ENCODE results near the gene NIPBL. TPM values are rescaled to one million over a fixed set of nuclear protein-coding genes. Genes with fewer than 3 reads are reported as not detected.

NIPBL gene
- total and polyA plus RNA-seq, 2 of the 13 experiments (the other 11 are each of a cell fraction or from before 2014, with no cell fraction given), result 12.3 to 32.3 TPM

DNA sequence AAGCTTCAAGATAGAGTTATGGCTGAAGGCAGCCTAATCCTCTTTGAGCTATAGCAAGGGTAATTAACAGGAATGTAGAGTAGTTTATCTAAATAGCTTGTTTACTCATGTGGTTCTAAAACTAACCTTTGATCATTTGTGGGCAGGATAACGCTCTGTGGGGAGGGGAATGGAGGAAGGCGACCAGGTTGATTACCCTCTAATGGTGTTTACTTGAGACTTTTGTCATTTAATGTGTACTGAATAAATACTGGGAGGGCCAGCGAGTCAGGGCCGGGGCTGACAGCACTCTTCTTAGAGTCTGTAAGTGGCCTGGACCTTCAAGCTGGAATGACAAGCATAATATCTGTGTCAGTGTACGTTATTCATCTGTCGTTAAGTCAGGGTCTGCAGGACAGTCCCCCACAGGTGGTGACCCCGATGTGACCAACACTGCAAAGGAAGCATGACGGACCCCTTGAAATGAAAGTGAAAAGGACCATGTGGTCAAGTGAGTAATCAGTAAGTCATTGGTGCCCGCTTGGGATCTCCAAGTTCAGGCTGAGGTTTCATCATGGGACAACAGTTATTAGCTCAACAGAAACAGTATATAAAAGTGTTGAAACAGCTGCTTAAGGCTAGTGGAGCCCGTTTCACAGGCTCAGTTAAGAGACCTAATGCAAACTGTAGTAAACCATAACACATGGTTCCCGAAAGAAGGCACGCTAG, 210.1 kb downstream of the NIPBL start (continued):
- TF ChIP-seq TOPORS (CRISPR knock-in tag; IDR thresholded peaks at IDR 0.05) (no peak), ZNF274 (CRISPR knock-in tag; IDR thresholded peaks at IDR 0.05) (no peak), SNRNP70 (IDR thresholded peaks at IDR 0.05; ENCODE audit: low read depth, low read length) (no peak), SMC3 (IDR thresholded peaks at IDR 0.05; ENCODE audit: low read length) (no peak), ZNF549 (CRISPR knock-in tag; IDR thresholded peaks at IDR 0.05) (no peak), GABPB1 (CRISPR knock-in tag; IDR thresholded peaks at IDR 0.05) (no peak), ZSCAN31 (CRISPR knock-in tag; IDR thresholded peaks at IDR 0.05; ENCODE audit: low read depth) (no peak), ZNF782 (CRISPR knock-in tag; IDR thresholded peaks at IDR 0.05; ENCODE audit: borderline replicate concordance) (no peak), ATF7 (IDR thresholded peaks at IDR 0.05) (no peak), ATF7 (CRISPR knock-in tag; IDR thresholded peaks at IDR 0.05) (no peak), IRX3 (CRISPR knock-in tag; IDR thresholded peaks at IDR 0.05; ENCODE audit: borderline replicate concordance, low read depth) (no peak), HOXA7 (CRISPR knock-in tag; IDR thresholded peaks at IDR 0.05) (no peak), STAT5B (CRISPR knock-in tag; IDR thresholded peaks at IDR 0.05) (no peak), MAF1 (CRISPR knock-in tag; IDR thresholded peaks at IDR 0.05; ENCODE audit: borderline replicate concordance) (no peak), MAX (IDR thresholded peaks at IDR 0.05) (no peak), ZNF574 (CRISPR knock-in tag; IDR thresholded peaks at IDR 0.05) (no peak)
- TF ChIP-seq, protein P1, sequence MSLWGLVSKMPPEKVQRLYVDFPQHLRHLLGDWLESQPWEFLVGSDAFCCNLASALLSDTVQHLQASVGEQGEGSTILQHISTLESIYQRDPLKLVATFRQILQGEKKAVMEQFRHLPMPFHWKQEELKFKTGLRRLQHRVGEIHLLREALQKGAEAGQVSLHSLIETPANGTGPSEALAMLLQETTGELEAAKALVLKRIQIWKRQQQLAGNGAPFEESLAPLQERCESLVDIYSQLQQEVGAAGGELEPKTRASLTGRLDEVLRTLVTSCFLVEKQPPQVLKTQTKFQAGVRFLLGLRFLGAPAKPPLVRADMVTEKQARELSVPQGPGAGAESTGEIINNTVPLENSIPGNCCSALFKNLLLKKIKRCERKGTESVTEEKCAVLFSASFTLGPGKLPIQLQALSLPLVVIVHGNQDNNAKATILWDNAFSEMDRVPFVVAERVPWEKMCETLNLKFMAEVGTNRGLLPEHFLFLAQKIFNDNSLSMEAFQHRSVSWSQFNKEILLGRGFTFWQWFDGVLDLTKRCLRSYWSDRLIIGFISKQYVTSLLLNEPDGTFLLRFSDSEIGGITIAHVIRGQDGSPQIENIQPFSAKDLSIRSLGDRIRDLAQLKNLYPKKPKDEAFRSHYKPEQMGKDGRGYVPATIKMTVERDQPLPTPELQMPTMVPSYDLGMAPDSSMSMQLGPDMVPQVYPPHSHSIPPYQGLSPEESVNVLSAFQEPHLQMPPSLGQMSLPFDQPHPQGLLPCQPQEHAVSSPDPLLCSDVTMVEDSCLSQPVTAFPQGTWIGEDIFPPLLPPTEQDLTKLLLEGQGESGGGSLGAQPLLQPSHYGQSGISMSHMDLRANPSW (CRISPR knock-in tag; IDR thresholded peaks at IDR 0.05; ENCODE audit: borderline replicate concordance), result no peak
- TF ChIP-seq, protein P2, sequence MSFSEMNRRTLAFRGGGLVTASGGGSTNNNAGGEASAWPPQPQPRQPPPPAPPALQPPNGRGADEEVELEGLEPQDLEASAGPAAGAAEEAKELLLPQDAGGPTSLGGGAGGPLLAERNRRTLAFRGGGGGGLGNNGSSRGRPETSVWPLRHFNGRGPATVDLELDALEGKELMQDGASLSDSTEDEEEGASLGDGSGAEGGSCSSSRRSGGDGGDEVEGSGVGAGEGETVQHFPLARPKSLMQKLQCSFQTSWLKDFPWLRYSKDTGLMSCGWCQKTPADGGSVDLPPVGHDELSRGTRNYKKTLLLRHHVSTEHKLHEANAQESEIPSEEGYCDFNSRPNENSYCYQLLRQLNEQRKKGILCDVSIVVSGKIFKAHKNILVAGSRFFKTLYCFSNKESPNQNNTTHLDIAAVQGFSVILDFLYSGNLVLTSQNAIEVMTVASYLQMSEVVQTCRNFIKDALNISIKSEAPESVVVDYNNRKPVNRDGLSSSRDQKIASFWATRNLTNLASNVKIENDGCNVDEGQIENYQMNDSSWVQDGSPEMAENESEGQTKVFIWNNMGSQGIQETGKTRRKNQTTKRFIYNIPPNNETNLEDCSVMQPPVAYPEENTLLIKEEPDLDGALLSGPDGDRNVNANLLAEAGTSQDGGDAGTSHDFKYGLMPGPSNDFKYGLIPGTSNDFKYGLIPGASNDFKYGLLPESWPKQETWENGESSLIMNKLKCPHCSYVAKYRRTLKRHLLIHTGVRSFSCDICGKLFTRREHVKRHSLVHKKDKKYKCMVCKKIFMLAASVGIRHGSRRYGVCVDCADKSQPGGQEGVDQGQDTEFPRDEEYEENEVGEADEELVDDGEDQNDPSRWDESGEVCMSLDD (CRISPR knock-in tag; IDR thresholded peaks at IDR 0.05; ENCODE audit: borderline replicate concordance), result no peak
- TF ChIP-seq, protein P3, sequence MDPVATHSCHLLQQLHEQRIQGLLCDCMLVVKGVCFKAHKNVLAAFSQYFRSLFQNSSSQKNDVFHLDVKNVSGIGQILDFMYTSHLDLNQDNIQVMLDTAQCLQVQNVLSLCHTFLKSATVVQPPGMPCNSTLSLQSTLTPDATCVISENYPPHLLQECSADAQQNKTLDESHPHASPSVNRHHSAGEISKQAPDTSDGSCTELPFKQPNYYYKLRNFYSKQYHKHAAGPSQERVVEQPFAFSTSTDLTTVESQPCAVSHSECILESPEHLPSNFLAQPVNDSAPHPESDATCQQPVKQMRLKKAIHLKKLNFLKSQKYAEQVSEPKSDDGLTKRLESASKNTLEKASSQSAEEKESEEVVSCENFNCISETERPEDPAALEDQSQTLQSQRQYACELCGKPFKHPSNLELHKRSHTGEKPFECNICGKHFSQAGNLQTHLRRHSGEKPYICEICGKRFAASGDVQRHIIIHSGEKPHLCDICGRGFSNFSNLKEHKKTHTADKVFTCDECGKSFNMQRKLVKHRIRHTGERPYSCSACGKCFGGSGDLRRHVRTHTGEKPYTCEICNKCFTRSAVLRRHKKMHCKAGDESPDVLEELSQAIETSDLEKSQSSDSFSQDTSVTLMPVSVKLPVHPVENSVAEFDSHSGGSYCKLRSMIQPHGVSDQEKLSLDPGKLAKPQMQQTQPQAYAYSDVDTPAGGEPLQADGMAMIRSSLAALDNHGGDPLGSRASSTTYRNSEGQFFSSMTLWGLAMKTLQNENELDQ (CRISPR knock-in tag; IDR thresholded peaks at IDR 0.05; ENCODE audit: borderline replicate concordance), result no peak

Data from HepG2 (cell line).